Measurements from ENCODE around the gene ACYP1.

DNA sequence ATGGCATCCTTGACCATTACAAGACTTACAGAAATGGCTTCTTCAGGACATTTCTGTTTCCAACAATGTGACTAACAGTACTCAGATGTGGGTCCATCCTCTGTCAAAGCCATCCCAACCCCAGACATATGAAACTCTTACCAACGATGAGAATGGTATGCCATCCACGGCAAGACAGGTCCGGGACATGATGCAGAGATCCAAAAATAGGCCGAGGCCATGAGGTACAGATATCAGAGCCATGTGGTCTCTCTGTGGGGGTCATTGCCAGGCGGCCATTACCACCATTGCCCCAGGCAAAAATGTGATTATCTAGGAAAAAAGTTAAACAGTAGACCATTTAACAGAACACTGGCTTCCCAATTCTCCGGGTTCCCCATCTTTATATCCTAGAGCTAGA lies 33.1 kb upstream of the ACYP1 start:
- no peak for TF ChIP-seq POLR2A (IDR thresholded peaks at IDR 0.05)
- TF ChIP-seq, protein P1, sequence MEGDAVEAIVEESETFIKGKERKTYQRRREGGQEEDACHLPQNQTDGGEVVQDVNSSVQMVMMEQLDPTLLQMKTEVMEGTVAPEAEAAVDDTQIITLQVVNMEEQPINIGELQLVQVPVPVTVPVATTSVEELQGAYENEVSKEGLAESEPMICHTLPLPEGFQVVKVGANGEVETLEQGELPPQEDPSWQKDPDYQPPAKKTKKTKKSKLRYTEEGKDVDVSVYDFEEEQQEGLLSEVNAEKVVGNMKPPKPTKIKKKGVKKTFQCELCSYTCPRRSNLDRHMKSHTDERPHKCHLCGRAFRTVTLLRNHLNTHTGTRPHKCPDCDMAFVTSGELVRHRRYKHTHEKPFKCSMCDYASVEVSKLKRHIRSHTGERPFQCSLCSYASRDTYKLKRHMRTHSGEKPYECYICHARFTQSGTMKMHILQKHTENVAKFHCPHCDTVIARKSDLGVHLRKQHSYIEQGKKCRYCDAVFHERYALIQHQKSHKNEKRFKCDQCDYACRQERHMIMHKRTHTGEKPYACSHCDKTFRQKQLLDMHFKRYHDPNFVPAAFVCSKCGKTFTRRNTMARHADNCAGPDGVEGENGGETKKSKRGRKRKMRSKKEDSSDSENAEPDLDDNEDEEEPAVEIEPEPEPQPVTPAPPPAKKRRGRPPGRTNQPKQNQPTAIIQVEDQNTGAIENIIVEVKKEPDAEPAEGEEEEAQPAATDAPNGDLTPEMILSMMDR (IDR thresholded peaks at IDR 0.05) = no peak
